Measurements from ENCODE around the gene NNMT.

Gene NNMT

GRCh38 chr11:114285599-114285998, 10.6 kb upstream of the NNMT start:
- DNase-seq = no peak

- DNase-seq = no peak
Measured at GRCh38 chr11:114286229-114286628, 10.0 kb upstream of the NNMT start.

GRCh38 chr11:114287154-114287553, 9.0 kb upstream of the NNMT start:
- no peak for DNase-seq

GRCh38 chr11:114288136-114288535, 8.1 kb upstream of the NNMT start:
- DNase-seq = no peak

GRCh38 chr11:114289779-114290178, 6.4 kb upstream of the NNMT start:
- no peak for DNase-seq

GRCh38 chr11:114290503-114291235, 5.5 kb upstream of the NNMT start:
- DNase-seq = no peak

GRCh38 chr11:114291381-114291780, 4.8 kb upstream of the NNMT start:
- no peak for DNase-seq

- no peak for DNase-seq
Measured at GRCh38 chr11:114291842-114292680, 4.1 kb upstream of the NNMT start.

GRCh38 chr11:114293201-114293711, 2.9 kb upstream of the NNMT start:
- no peak for DNase-seq

GRCh38 chr11:114296605-114297372, 590 bp downstream of the NNMT start:
- DNase-seq = no peak

- DNase-seq = no peak
Measured at GRCh38 chr11:114297806-114298709, 1.9 kb downstream of the NNMT start.

GRCh38 chr11:114298710-114299109, 2.5 kb downstream of the NNMT start:
- no peak for DNase-seq

GRCh38 chr11:114301088-114301487, 4.9 kb downstream of the NNMT start:
- no peak for DNase-seq

- no peak for DNase-seq
Measured at GRCh38 chr11:114301927-114302326, 5.7 kb downstream of the NNMT start.

- no peak for DNase-seq
Measured at GRCh38 chr11:114302663-114303062, 6.5 kb downstream of the NNMT start.

GRCh38 chr11:114304065-114304464, 7.9 kb downstream of the NNMT start:
- DNase-seq = no peak

GRCh38 chr11:114304969-114305368, 8.8 kb downstream of the NNMT start:
- no peak for DNase-seq

GRCh38 chr11:114307524-114308203, 11.5 kb downstream of the NNMT start:
- DNase-seq = no peak

- DNase-seq = peak; percentile 20
Measured at GRCh38 chr11:114308689-114309089, 12.5 kb downstream of the NNMT start.

- DNase-seq = no peak
Measured at GRCh38 chr11:114309517-114309916, 13.3 kb downstream of the NNMT start.

- DNase-seq = no peak
Measured at GRCh38 chr11:114310095-114310494, 13.9 kb downstream of the NNMT start.

- no peak for DNase-seq
Measured at GRCh38 chr11:114311946-114312345, 15.7 kb downstream of the NNMT start.
